Activated naive CD4-positive, alpha-beta T cell treated with anti-CD3 and anti-CD28 coated beads, Interleukin-2, amount 50 U/mL, for 72 hours (primary cell): Measurements from ENCODE around the gene ST6GALNAC6. TPM values are rescaled to one million over a fixed set of nuclear protein-coding genes. Genes with fewer than 3 reads are reported as not detected.
A peak's percentile ranks its signal among the peaks of the same experiment; 100 is the strongest.

Source experiments
- ATAC-seq, 2 donors: fragments of 150-1000 bp; cut with Tn5 transposase; 2 replicates each; pipeline ENCODE4 v1.10.0; 2021; ENCODE audit warnings: mild to moderate bottlenecking in 2 of 2, moderate library complexity in 2 of 2
- DNase-seq, 2 donors: peaks; one replicate each; pipeline ENCODE4 v3.0.0; 2021 to 2022; ENCODE audit warnings: low spot score in 2 of 2
- H3K27ac Mint-ChIP-seq, 2 donors: one replicate each; pipeline ENCODE4 v1.8.0; 2022; ENCODE audit warnings: mild to moderate bottlenecking in 2 of 2, mixed read lengths in 2 of 2
- H3K36me3 Mint-ChIP-seq, 2 donors: one replicate each; pipeline ENCODE4 v1.8.0; 2022; ENCODE audit warnings: mixed read lengths in 2 of 2
- H3K9me3 Mint-ChIP-seq, 2 donors: one replicate each; pipeline ENCODE4 v1.8.0; 2022; ENCODE audit warnings: mixed read lengths in 2 of 2
- total RNA-seq, 2 donors: library from RNA; stranded (reverse); gene quantifications; one replicate each; pipeline ENCODE4 v1.2.3, GENCODE V29; 2022

Gene ST6GALNAC6
- 10 to 100 TPM; 55.2 to 56.1 TPM for total RNA-seq

GRCh38 chr9:127899128-127899943 lies at the start of gene ST6GALNAC6:
ST6GALNAC6 (minus strand) TSS chr9:127899603; CDS start chr9:127897981, 1,622 bp downstream.
- Mint-ChIP-seq H3K36me3 (peaks cover 26 to 28% of the 10 kb centered on the region in 2 donors), H3K27ac (peak within 1 kb of the TSS; percentile 84 to 87)
- peak; percentile 77 to 82 for ATAC-seq

GRCh38 chr9:127947841-127948710 lies 48.7 kb upstream of the ST6GALNAC6 start:
- Mint-ChIP-seq H3K9me3 (no peaks in the 10 kb centered on the region), H3K36me3 (no peaks in the 10 kb centered on the region), H3K27ac (peak overlapping the region; percentile 60 to 95)
- ATAC-seq (no peak), DNase-seq (no peak)

More at GRCh38 chr9:127899128-127899943, at the start of gene ST6GALNAC6:
- no peaks in the 10 kb centered on the region for H3K9me3 Mint-ChIP-seq
- peak; percentile 80 to 84 for DNase-seq

GRCh38 chr9:127946728-127947127 lies 47.3 kb upstream of the ST6GALNAC6 start:
- DNase-seq (no peak), ATAC-seq (no peak)
- Mint-ChIP-seq H3K36me3 (no peaks in the 10 kb centered on the region), H3K9me3 (no peaks in the 10 kb centered on the region), H3K27ac (peak overlapping the region; percentile 60 to 93)

GRCh38 chr9:127945942-127946341 lies 46.5 kb upstream of the ST6GALNAC6 start:
- no peak for DNase-seq
- H3K36me3 Mint-ChIP-seq = no peaks in the 10 kb centered on the region
- ATAC-seq = no peak
- H3K27ac Mint-ChIP-seq = peak overlapping the region; percentile 24 to 50
- no peaks in the 10 kb centered on the region for H3K9me3 Mint-ChIP-seq

- DNase-seq (no peak), ATAC-seq (no peak)
- Mint-ChIP-seq H3K36me3 (no peaks in the 10 kb centered on the region), H3K9me3 (no peaks in the 10 kb centered on the region), H3K27ac (no peak overlapping the region)
Measured at GRCh38 chr9:127945338-127945737, 45.9 kb upstream of the ST6GALNAC6 start.

GRCh38 chr9:127944586-127945218 lies 45.3 kb upstream of the ST6GALNAC6 start:
- Mint-ChIP-seq H3K9me3 (no peaks in the 10 kb centered on the region), H3K27ac (peak overlapping the region in 1 of 2 donors; percentile 50), H3K36me3 (no peaks in the 10 kb centered on the region)
- no peak for DNase-seq
- no peak for ATAC-seq

- no peaks in the 10 kb centered on the region for H3K36me3 Mint-ChIP-seq
- DNase-seq (peak in 1 of 2 donors; percentile 84), ATAC-seq (peak; percentile 84 to 87)
- H3K27ac Mint-ChIP-seq = peak overlapping the region; percentile 35 to 85
- no peaks in the 10 kb centered on the region for H3K9me3 Mint-ChIP-seq
Measured at GRCh38 chr9:127943731-127944144, 44.3 kb upstream of the ST6GALNAC6 start.

- Mint-ChIP-seq H3K36me3 (no peaks in the 10 kb centered on the region), H3K27ac (peak overlapping the region; percentile 10 to 57), H3K9me3 (no peaks in the 10 kb centered on the region)
- DNase-seq (no peak), ATAC-seq (no peak)
Measured at GRCh38 chr9:127943011-127943662, 43.7 kb upstream of the ST6GALNAC6 start.

GRCh38 chr9:127942216-127943010 lies 43.0 kb upstream of the ST6GALNAC6 start:
- DNase-seq (peak in 1 of 2 donors; percentile 68), ATAC-seq (peak; percentile 39 to 48)
- H3K9me3 Mint-ChIP-seq = no peaks in the 10 kb centered on the region
- H3K27ac Mint-ChIP-seq = peak overlapping the region; percentile 10 to 57
- H3K36me3 Mint-ChIP-seq = peaks cover 0 to 2% of the 10 kb centered on the region in 2 donors

- no peaks in the 10 kb centered on the region for H3K9me3 Mint-ChIP-seq
- H3K36me3 Mint-ChIP-seq = peaks cover 0 to 7% of the 10 kb centered on the region in 2 donors
- DNase-seq (no peak), ATAC-seq (no peak)
- H3K27ac Mint-ChIP-seq = peak overlapping the region in 1 of 2 donors; percentile 57
Measured at GRCh38 chr9:127941961-127942215, 42.5 kb upstream of the ST6GALNAC6 start.

GRCh38 chr9:127941062-127941960 lies 41.9 kb upstream of the ST6GALNAC6 start:
- H3K27ac Mint-ChIP-seq = peak overlapping the region in 1 of 2 donors; percentile 57
- no peak for DNase-seq
- peaks cover 2 to 13% of the 10 kb centered on the region in 2 donors for H3K36me3 Mint-ChIP-seq
- ATAC-seq = no peak
- no peaks in the 10 kb centered on the region for H3K9me3 Mint-ChIP-seq

GRCh38 chr9:127940593-127940992 lies 41.2 kb upstream of the ST6GALNAC6 start:
- Mint-ChIP-seq H3K36me3 (peaks cover 7 to 19% of the 10 kb centered on the region in 2 donors), H3K27ac (peak overlapping the region in 1 of 2 donors; percentile 57), H3K9me3 (no peaks in the 10 kb centered on the region)
- ATAC-seq (no peak), DNase-seq (no peak)

- peaks cover 7 to 19% of the 10 kb centered on the region in 2 donors for H3K36me3 Mint-ChIP-seq
- no peaks in the 10 kb centered on the region for H3K9me3 Mint-ChIP-seq
- no peak for ATAC-seq
- DNase-seq = no peak
- peak overlapping the region; percentile 22 to 95 for H3K27ac Mint-ChIP-seq
Measured at GRCh38 chr9:127938298-127938690, 38.9 kb upstream of the ST6GALNAC6 start.

- peak; percentile 85 to 87 for DNase-seq
- H3K27ac Mint-ChIP-seq = peak within 1 kb of the TSS; percentile 95 to 97
- peak; percentile 94 for ATAC-seq
- no peaks in the 10 kb centered on the region for H3K9me3 Mint-ChIP-seq
- H3K36me3 Mint-ChIP-seq = peaks cover 7 to 19% of the 10 kb centered on the region in 2 donors
Measured at GRCh38 chr9:127937388-127938297, 38.2 kb upstream of the ST6GALNAC6 start, which contains the start of gene DPM2. DPM2 (minus strand) TSS chr9:127937854; CDS start chr9:127937820, 34 bp downstream.
